ENCODE measurements around the gene TTLL5.

TTLL5 gene

GRCh38 chr14:75636100-75636692 is 24.9 kb upstream of the TTLL5 start:
- Histone ChIP-seq H3K36me3 (ENCODE audit: insufficient read depth) (no peaks in the 10 kb centered on the region), H3K27ac (no peak overlapping the region), H3K9ac (no peak overlapping the region), H3K79me2 (ENCODE audit: insufficient read depth, low read depth) (no peaks in the 10 kb centered on the region), H4K20me1 (ENCODE audit: insufficient read depth) (no peaks in the 10 kb centered on the region), H3K27me3 (ENCODE audit: insufficient read depth, low read depth) (no peaks in the 10 kb centered on the region), H3K4me3 (IDR thresholded peaks at IDR 0.05; ENCODE audit: insufficient read depth, low read depth, low read length) (no peak overlapping the region), H3K4me2 (no peak overlapping the region), H2AFZ (ENCODE audit: low read depth) (no peak overlapping the region), H3K4me1 (ENCODE audit: low read depth, poor library complexity, severe bottlenecking) (no peaks in the 10 kb centered on the region)
- TF ChIP-seq CTCF (conservative IDR thresholded peaks at IDR 0.05; ENCODE audit: low read depth, low read length): no peak

- Histone ChIP-seq H4K20me1 (ENCODE audit: insufficient read depth) (no peaks in the 10 kb centered on the region), H3K27me3 (ENCODE audit: insufficient read depth, low read depth) (no peaks in the 10 kb centered on the region), H3K4me2 (no peak overlapping the region), H3K79me2 (ENCODE audit: insufficient read depth, low read depth) (no peaks in the 10 kb centered on the region), H2AFZ (ENCODE audit: low read depth) (no peak overlapping the region), H3K27ac (no peak overlapping the region), H3K9ac (no peak overlapping the region), H3K4me1 (ENCODE audit: low read depth, poor library complexity, severe bottlenecking) (no peaks in the 10 kb centered on the region), H3K4me3 (IDR thresholded peaks at IDR 0.05; ENCODE audit: insufficient read depth, low read depth, low read length) (no peak overlapping the region), H3K36me3 (ENCODE audit: insufficient read depth) (no peaks in the 10 kb centered on the region)
- no peak for TF ChIP-seq CTCF (conservative IDR thresholded peaks at IDR 0.05; ENCODE audit: low read depth, low read length)
Measured at GRCh38 chr14:75640876-75641275, 20.2 kb upstream of the TTLL5 start.

GRCh38 chr14:75643985-75644384 is 17.1 kb upstream of the TTLL5 start:
- H3K27me3 ChIP-seq (ENCODE audit: insufficient read depth, low read depth): no peaks in the 10 kb centered on the region
- H3K36me3 ChIP-seq (ENCODE audit: insufficient read depth): no peaks in the 10 kb centered on the region
- H4K20me1 ChIP-seq (ENCODE audit: insufficient read depth): no peaks in the 10 kb centered on the region
- no peak for TF ChIP-seq CTCF (conservative IDR thresholded peaks at IDR 0.05; ENCODE audit: low read depth, low read length)
- H3K9ac ChIP-seq: no peak overlapping the region
- H3K4me3 ChIP-seq (IDR thresholded peaks at IDR 0.05; ENCODE audit: insufficient read depth, low read depth, low read length): no peak overlapping the region
- no peak overlapping the region for H2AFZ ChIP-seq (ENCODE audit: low read depth)
- H3K79me2 ChIP-seq (ENCODE audit: insufficient read depth, low read depth): no peaks in the 10 kb centered on the region
- H3K27ac ChIP-seq: no peak overlapping the region
- H3K4me2 ChIP-seq: no peak overlapping the region
- no peaks in the 10 kb centered on the region for H3K4me1 ChIP-seq (ENCODE audit: low read depth, poor library complexity, severe bottlenecking)

GRCh38 chr14:75645056-75645455 is 16.0 kb upstream of the TTLL5 start:
- H3K4me1 ChIP-seq (ENCODE audit: low read depth, poor library complexity, severe bottlenecking): no peaks in the 10 kb centered on the region
- TF ChIP-seq CTCF (conservative IDR thresholded peaks at IDR 0.05; ENCODE audit: low read depth, low read length): no peak
- no peak overlapping the region for H3K27ac ChIP-seq
- no peaks in the 10 kb centered on the region for H3K36me3 ChIP-seq (ENCODE audit: insufficient read depth)
- no peaks in the 10 kb centered on the region for H3K27me3 ChIP-seq (ENCODE audit: insufficient read depth, low read depth)
- H3K9ac ChIP-seq: no peak overlapping the region
- H3K4me2 ChIP-seq: no peak overlapping the region
- H3K79me2 ChIP-seq (ENCODE audit: insufficient read depth, low read depth): no peaks in the 10 kb centered on the region
- H4K20me1 ChIP-seq (ENCODE audit: insufficient read depth): no peaks in the 10 kb centered on the region
- H3K4me3 ChIP-seq (IDR thresholded peaks at IDR 0.05; ENCODE audit: insufficient read depth, low read depth, low read length): no peak overlapping the region
- no peak overlapping the region for H2AFZ ChIP-seq (ENCODE audit: low read depth)

Measured in KMS-11 (cell line).